Spleen (tissue), 11 donors: ENCODE results near the gene BEND7. TPM values are rescaled to one million over a fixed set of nuclear protein-coding genes. Genes with fewer than 3 reads are reported as not detected.
A peak's percentile ranks its signal among the peaks of the same experiment; 100 is the strongest.

Experiments used
- DNase-seq: peaks from one replicate; pipeline ENCODE4 v3.0.0-alpha.2; 2020
- H3K27ac ChIP-seq, 8 donors: fragments of 200-600 bp; sonication (generic) in 7 of 8; 1 replicate in 4 of 8; 2 replicates in 4 of 8; pipeline versions ENCODE4 v1.5.0 to v1.8.0; 2016 to 2021; ENCODE audit warnings: inconsistent platforms in 4 of 8, mild to moderate bottlenecking in 4 of 8, moderate library complexity in 1 of 8
- H3K27me3 ChIP-seq, 7 donors: fragments of 200-600 bp; sonication (generic) in 6 of 7; replicated peaks in 1 of 7; 1 replicate in 4 of 7; 2 replicates in 3 of 7; pipeline versions ENCODE4 v1.5.0 to v1.8.0; 2016 to 2021; ENCODE audit warnings: inconsistent platforms in 3 of 7, mild to moderate bottlenecking in 1 of 7
- H3K36me3 ChIP-seq, 6 donors: fragments of 200-600 bp; sonication (generic) in 5 of 6; 1 replicate in 4 of 6; 2 replicates in 2 of 6; pipeline versions ENCODE4 v1.5.0 to v1.8.0; 2016 to 2021; ENCODE audit warnings: inconsistent platforms in 2 of 6
- H3K4me1 ChIP-seq, 6 donors: fragments of 200-600 bp; sonication (generic) in 5 of 6; 1 replicate in 3 of 6; 2 replicates in 3 of 6; pipeline versions ENCODE4 v1.5.0 to v1.8.0; 2016 to 2021; ENCODE audit warnings: inconsistent platforms in 3 of 6
- H3K4me3 ChIP-seq, 8 donors: fragments of 200-600 bp; sonication (generic) in 7 of 8; 1 replicate in 4 of 8; 2 replicates in 4 of 8; pipeline versions ENCODE4 v1.5.0 to v1.8.0; 2016 to 2021; ENCODE audit warnings: inconsistent platforms in 4 of 8, mild to moderate bottlenecking in 4 of 8, moderate library complexity in 2 of 8
- H3K9me3 ChIP-seq, 8 donors: fragments of 200-600 bp; sonication (generic) in 7 of 8; 1 replicate in 4 of 8; 2 replicates in 4 of 8; pipeline versions ENCODE4 v1.5.0 to v1.8.0; 2016 to 2021; ENCODE audit warnings: inconsistent platforms in 4 of 8
- CTCF ChIP-seq, 11 experiments: fragments of 200-600 bp in 7 of 11; fragments of 450-650 bp in 4 of 11; sonication (generic) in 4 of 11; IDR thresholded peaks in 8 of 11; conservative IDR thresholded peaks in 3 of 11; 1 replicate in 7 of 11; 2 replicates in 4 of 11; pipeline versions ENCODE4 v1.4.0 to v1.8.0; 2016 to 2021; ENCODE audit warnings: antibody characterized with exemption in 11 of 11, inconsistent platforms in 4 of 11, mild to moderate bottlenecking in 1 of 11
- POLR2A ChIP-seq, 3 donors: fragments of 450-650 bp; IDR thresholded peaks; one replicate each; pipeline ENCODE4 v1.5.1; 2017; ENCODE audit warnings: antibody characterized with exemption in 3 of 3, mild to moderate bottlenecking in 1 of 3
- POLR2AphosphoS5 ChIP-seq, 3 donors: sonication (generic); formaldehyde crosslinking; IDR thresholded peaks; one replicate each; pipeline ENCODE4 v1.5.1; 2017; ENCODE audit warnings: antibody characterized with exemption in 3 of 3
- WGBS, 5 donors: extraction: QIAGEN DNeasy Blood & Tissue Kit in 3 of 5; methylation state at CpG; one replicate each; pipeline versions ENCODE4 v1.1.5 to v1.1.7; 2013 to 2018; 5-methylcytosine and 5-hydroxymethylcytosine counted together
- intact Hi-C: fragments of 100-400 bp; cut with DNase I; formaldehyde crosslinking; loops from one replicate; pipeline ENCODE4 v1.15.0; 2023; ENCODE audit warnings: low total_unique reads
- polyA plus RNA-seq, 3 donors: library from polyadenylated mRNA; stranded (reverse); fragments of 200-250 nt; gene quantifications; one replicate each; pipeline ENCODE4 v1.2.1, GENCODE V29; 2013
- total RNA-seq, 7 donors: library from RNA; depleted of rRNA in 3 of 7; stranded (reverse); fragments of >200 nt in 3 of 7; fragmentation: NEBNext Ultra II Directional in 4 of 7; extraction: Animal tissue kit (Norgen Biotek cat#: 25700) in 4 of 7; gene quantifications; one replicate each; pipeline versions ENCODE4 v1.1.0 to v1.2.1, GENCODE V29; 2016 to 2021
- donor health status: healthy with polysubstance abuse.
- donor health status: DM: no; HTN: no; CAD: no; lungs with moderate emphysema.
- donor health status: DM: no; HTN: no; CAD: no.
- donor health status: Bipolar disorder and iron deficiency.
- donor health status: healthy.
- donor health status: DM: no; HTN: no; CAD: no.
- donor health status: DM: yes; HTN: yes; CAD: no.

The BEND7 gene
- total and polyA plus RNA-seq, 10 donors: 0.93 to 20.2 (median 10.6) TPM

- no peak for DNase-seq
- no peak for TF ChIP-seq POLR2AphosphoS5 (IDR thresholded peaks at IDR 0.05)
- no peak for TF ChIP-seq POLR2A (IDR thresholded peaks at IDR 0.05)
- TF ChIP-seq CTCF (IDR thresholded peaks at IDR 0.05 in 8 of 11, conservative IDR thresholded peaks at IDR 0.05 in 3 of 11): no peak
- Histone ChIP-seq H3K4me1 (peaks cover 0 to 28% (median 14%) of the 10 kb centered on the region in 6 donors), H3K36me3 (no peaks in the 10 kb centered on the region), H3K4me3 (peak overlapping the region; percentile 18 to 73 (median 40)), H3K9me3 (no peaks in the 10 kb centered on the region), H3K27me3 (peaks cover 0 to 68% (median 26%) of the 10 kb centered on the region in 7 donors), H3K27ac (peak overlapping the region in 7 of 8 donors; percentile 19 to 69 (median 38))
- intact Hi-C loops: no loop called here
- 11 to 27% (median 18%) methylated on average over 5 of the region's 5 CpGs for WGBS, 5 donors
These were observed 1.0 kb downstream of the BEND7 start for GRCh38 chr10:13527864-13528122.

- H3K36me3 ChIP-seq: no peaks in the 10 kb centered on the region
- no peaks in the 10 kb centered on the region for H3K9me3 ChIP-seq
- intact Hi-C loops: no loop called here
- peak overlapping the region in 3 of 8 donors; percentile 38 to 67 (median 54) for H3K27ac ChIP-seq
- H3K4me1 ChIP-seq: peaks cover 0 to 28% (median 14%) of the 10 kb centered on the region in 6 donors
- H3K27me3 ChIP-seq: peaks cover 0 to 68% (median 26%) of the 10 kb centered on the region in 7 donors
- no peak for DNase-seq
- no peak for TF ChIP-seq CTCF (IDR thresholded peaks at IDR 0.05 in 8 of 11, conservative IDR thresholded peaks at IDR 0.05 in 3 of 11)
- no peak for TF ChIP-seq POLR2A (IDR thresholded peaks at IDR 0.05)
- no peak for TF ChIP-seq POLR2AphosphoS5 (IDR thresholded peaks at IDR 0.05)
- H3K4me3 ChIP-seq: peak overlapping the region in 4 of 8 donors; percentile 40 to 73 (median 50)
- 48 to 70% (median 58%) methylated on average over 10 of the region's 10 CpGs for WGBS, 5 donors
These were observed 1.6 kb downstream of the BEND7 start for GRCh38 chr10:13526948-13527863.

GRCh38 chr10:13525663-13526062 is 3.2 kb downstream of the BEND7 start:
- no peak for TF ChIP-seq CTCF (IDR thresholded peaks at IDR 0.05 in 8 of 11, conservative IDR thresholded peaks at IDR 0.05 in 3 of 11)
- no peak for TF ChIP-seq POLR2A (IDR thresholded peaks at IDR 0.05)
- no peak for TF ChIP-seq POLR2AphosphoS5 (IDR thresholded peaks at IDR 0.05)
- peaks cover 0 to 28% (median 14%) of the 10 kb centered on the region in 6 donors for H3K4me1 ChIP-seq
- H3K4me3 ChIP-seq: no peak overlapping the region
- H3K27me3 ChIP-seq: peaks cover 0 to 57% (median 24%) of the 10 kb centered on the region in 7 donors
- no peaks in the 10 kb centered on the region for H3K36me3 ChIP-seq
- no peak for DNase-seq
- intact Hi-C loops: no loop called here
- H3K27ac ChIP-seq: no peak overlapping the region
- H3K9me3 ChIP-seq: no peaks in the 10 kb centered on the region
- 69 to 90% (median 80%) methylated on average over 3 of the region's 3 CpGs for WGBS, 5 donors

- H3K9me3 ChIP-seq: no peaks in the 10 kb centered on the region
- H3K27ac ChIP-seq: no peak overlapping the region
- no peak overlapping the region for H3K4me3 ChIP-seq
- peaks cover 0 to 15% (median 0%) of the 10 kb centered on the region in 7 donors for H3K27me3 ChIP-seq
- peaks cover 0 to 2% (median 0%) of the 10 kb centered on the region in 6 donors for H3K4me1 ChIP-seq
- intact Hi-C loops: no loop called here
- DNase-seq: no peak
- H3K36me3 ChIP-seq: peaks cover 0 to 2% (median 0%) of the 10 kb centered on the region in 6 donors
- TF ChIP-seq CTCF (IDR thresholded peaks at IDR 0.05 in 8 of 11, conservative IDR thresholded peaks at IDR 0.05 in 3 of 11) (no peak), POLR2AphosphoS5 (IDR thresholded peaks at IDR 0.05) (no peak), POLR2A (IDR thresholded peaks at IDR 0.05) (no peak)
- 77 to 91% (median 85%) methylated on average over 7 of the region's 7 CpGs for WGBS, 5 donors
These were observed 7.8 kb downstream of the BEND7 start for GRCh38 chr10:13521026-13521425.
